Mesendoderm (in vitro differentiated cells): ENCODE measurements around the gene SPTBN4.
A peak's percentile ranks its signal among the peaks of the same experiment; 100 is the strongest.

ENCODE experiments used
- DNase-seq: peaks from one replicate; pipeline ENCODE4 v3.0.0; 2013
- H2AK5ac ChIP-seq: 2 replicates; pipeline ENCODE4 v1.6.1; 2013; ENCODE audit warnings: low read length, inconsistent platforms
- H2BK120ac ChIP-seq: 2 replicates; pipeline ENCODE4 v1.6.1; 2013; ENCODE audit warnings: low read depth, mild to moderate bottlenecking, low read length, moderate library complexity, mixed read lengths
- H2BK15ac ChIP-seq: replicated peaks from 2 replicates; pipeline ENCODE4 v1.6.1; 2013; ENCODE audit warnings: low read depth, mild to moderate bottlenecking, moderate library complexity
- H2BK5ac ChIP-seq: 2 replicates; pipeline ENCODE4 v1.6.1; 2013; ENCODE audit warnings: low read length, inconsistent platforms
- H3K18ac ChIP-seq: 2 replicates; pipeline ENCODE4 v1.6.1; 2013; ENCODE audit warnings: mild to moderate bottlenecking, low read length, mixed read lengths
- H3K23ac ChIP-seq: one replicate; pipeline ENCODE4 v1.6.1; 2013; ENCODE audit warnings: low read length
- H3K27ac ChIP-seq: 2 replicates; pipeline ENCODE4 v1.5.1; 2013; ENCODE audit warnings: low read depth, mild to moderate bottlenecking, inconsistent platforms, low read length, moderate library complexity
- H3K27me3 ChIP-seq: 2 replicates; pipeline ENCODE4 v1.6.1; 2013; ENCODE audit warnings: low read length, control low read depth, mild to moderate bottlenecking, inconsistent platforms; ENCODE audit not compliant: insufficient read depth, poor library complexity
- H3K36me3 ChIP-seq: 2 replicates; pipeline ENCODE4 v1.6.1; 2013; ENCODE audit warnings: low read length, inconsistent platforms; ENCODE audit not compliant: control insufficient read depth, insufficient read depth
- H3K4ac ChIP-seq: one replicate; pipeline ENCODE4 v1.6.1; 2013; ENCODE audit warnings: low read depth, mild to moderate bottlenecking, low read length, moderate library complexity
- H3K4me1 ChIP-seq: 2 replicates; pipeline ENCODE4 v1.6.1; 2013; ENCODE audit warnings: low read depth, low read length, inconsistent platforms; ENCODE audit not compliant: control insufficient read depth
- H3K4me2 ChIP-seq: 2 replicates; pipeline ENCODE4 v1.6.1; 2013; ENCODE audit warnings: low read length
- H3K4me3 ChIP-seq: 2 replicates; pipeline ENCODE4 v1.5.1; 2013; ENCODE audit warnings: mild to moderate bottlenecking, low read length
- H3K56ac ChIP-seq: one replicate; pipeline ENCODE4 v1.6.1; 2013; ENCODE audit warnings: low read length
- H3K79me1 ChIP-seq: 2 replicates; pipeline ENCODE4 v1.6.1; 2013; ENCODE audit warnings: low read length, inconsistent platforms
- H3K79me2 ChIP-seq: 2 replicates; pipeline ENCODE4 v1.6.1; 2013; ENCODE audit warnings: mild to moderate bottlenecking, low read length; ENCODE audit not compliant: control insufficient read depth, insufficient read depth
- H3K9ac ChIP-seq: 2 replicates; pipeline ENCODE4 v1.6.1; 2013; ENCODE audit warnings: low read length, inconsistent platforms
- H4K5ac ChIP-seq: one replicate; pipeline ENCODE4 v1.6.1; 2013; ENCODE audit warnings: low read length
- H4K8ac ChIP-seq: one replicate; pipeline ENCODE4 v1.6.1; 2013; ENCODE audit warnings: low read depth, mild to moderate bottlenecking, control low read depth, low read length, moderate library complexity
- WGBS: extraction: QIAGEN DNeasy Blood & Tissue Kit; methylation state at CpG from one replicate; pipeline ENCODE4 v1.1.7; 2013; ENCODE audit warnings: low lambda C conversion rate, missing lambda C conversion rate; ENCODE audit not compliant: insufficient coverage; ENCODE audit errors: extremely low coverage; 5-methylcytosine and 5-hydroxymethylcytosine counted together

The SPTBN4 gene

DNA sequence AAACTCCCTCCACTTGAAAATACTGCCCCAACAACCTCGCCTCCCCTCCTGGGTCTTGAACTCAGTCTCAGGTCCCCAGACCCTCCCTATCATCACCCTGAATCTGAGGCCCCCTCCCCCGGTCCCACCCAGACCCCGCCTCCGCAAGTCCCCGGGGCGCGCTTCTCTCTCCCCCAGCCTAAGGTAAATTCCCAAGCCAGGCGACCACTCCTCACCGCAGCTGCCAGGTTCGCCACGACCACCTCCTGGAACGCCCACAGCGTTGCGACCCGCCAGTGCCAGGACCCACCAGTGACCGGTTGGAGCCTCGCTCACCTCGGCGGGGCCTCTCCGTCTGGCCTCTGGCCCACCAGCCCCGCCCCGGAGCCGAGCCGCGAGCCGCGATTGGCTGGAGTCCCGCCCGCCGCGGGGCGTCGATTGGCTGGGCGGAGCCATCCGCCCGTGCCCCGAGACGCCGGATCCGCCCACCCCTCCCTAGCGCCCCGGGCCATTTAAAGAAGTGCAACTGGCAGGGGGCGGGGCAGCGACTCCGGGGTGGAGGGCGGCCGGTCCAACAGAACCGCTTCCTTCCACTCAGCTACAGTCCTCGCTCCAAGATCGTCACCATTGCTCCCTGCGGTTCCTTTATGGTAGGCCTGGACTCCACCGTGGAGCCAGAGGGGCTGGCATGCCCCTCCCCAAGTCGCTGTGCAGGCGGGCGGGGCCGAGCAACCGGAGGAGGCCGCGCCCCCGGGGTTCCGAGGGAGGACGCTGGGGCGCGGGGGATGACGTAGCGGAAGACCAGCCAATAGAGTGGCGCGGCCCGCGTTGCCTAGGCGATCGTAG is 22.6 kb upstream of the SPTBN4 start, which contains the start of gene SERTAD3:
TSS of gene SERTAD3 (minus strand) at position 336 of the 825 bp plus-strand sequence. CDS start 2,255 bp downstream, outside the sequence.
- Histone ChIP-seq H3K4me3 (peak within 1 kb of the TSS; percentile 100), H2AK5ac (peak within 1 kb of the TSS; percentile 97), H4K5ac (no peak within 1 kb of the TSS), H3K79me2 (peaks cover 23% of the 10 kb centered on the region), H3K79me1 (peaks cover 11% of the 10 kb centered on the region), H3K18ac (peak within 1 kb of the TSS; percentile 93), H3K56ac (peak within 1 kb of the TSS; percentile 100), H2BK120ac (peak within 1 kb of the TSS; percentile 62), H3K4me1 (no peaks in the 10 kb centered on the region), H4K8ac (no peak within 1 kb of the TSS), H3K23ac (peak within 1 kb of the TSS; percentile 86), H3K4me2 (peak within 1 kb of the TSS; percentile 74), H3K4ac (peak within 1 kb of the TSS; percentile 92), H3K27ac (peak within 1 kb of the TSS; percentile 96), H2BK15ac (no peak within 1 kb of the TSS), H2BK5ac (peak within 1 kb of the TSS; percentile 99), H3K36me3 (peaks cover 2% of the 10 kb centered on the region), H3K27me3 (no peaks in the 10 kb centered on the region), H3K9ac (peak within 1 kb of the TSS; percentile 99)
- no CpG with 5 or more reads among the region's 72 CpGs for WGBS
- peak; percentile 98 for DNase-seq

GRCh38 chr19:40444825-40445312 is 21.9 kb upstream of the SPTBN4 start:
- no peak overlapping the region for H3K18ac ChIP-seq
- no peak overlapping the region for H3K27ac ChIP-seq
- no peak overlapping the region for H4K5ac ChIP-seq
- H3K4me3 ChIP-seq, result no peak overlapping the region
- no peak overlapping the region for H3K23ac ChIP-seq
- WGBS, result no CpG with 5 or more reads among the region's 18 CpGs
- H3K9ac ChIP-seq, result peak overlapping the region; percentile 58
- H3K4ac ChIP-seq, result peak overlapping the region; percentile 39
- no peak for DNase-seq
- H2BK15ac ChIP-seq, result no peak overlapping the region
- H3K79me1 ChIP-seq, result peaks cover 11% of the 10 kb centered on the region
- H3K27me3 ChIP-seq, result no peaks in the 10 kb centered on the region
- no peak overlapping the region for H4K8ac ChIP-seq
- no peak overlapping the region for H2BK120ac ChIP-seq
- no peak overlapping the region for H2AK5ac ChIP-seq
- H3K4me2 ChIP-seq, result peak overlapping the region; percentile 29
- no peaks in the 10 kb centered on the region for H3K4me1 ChIP-seq
- no peak overlapping the region for H2BK5ac ChIP-seq
- H3K36me3 ChIP-seq, result peaks cover 2% of the 10 kb centered on the region
- H3K56ac ChIP-seq, result peak overlapping the region; percentile 75
- H3K79me2 ChIP-seq, result peaks cover 23% of the 10 kb centered on the region

DNA sequence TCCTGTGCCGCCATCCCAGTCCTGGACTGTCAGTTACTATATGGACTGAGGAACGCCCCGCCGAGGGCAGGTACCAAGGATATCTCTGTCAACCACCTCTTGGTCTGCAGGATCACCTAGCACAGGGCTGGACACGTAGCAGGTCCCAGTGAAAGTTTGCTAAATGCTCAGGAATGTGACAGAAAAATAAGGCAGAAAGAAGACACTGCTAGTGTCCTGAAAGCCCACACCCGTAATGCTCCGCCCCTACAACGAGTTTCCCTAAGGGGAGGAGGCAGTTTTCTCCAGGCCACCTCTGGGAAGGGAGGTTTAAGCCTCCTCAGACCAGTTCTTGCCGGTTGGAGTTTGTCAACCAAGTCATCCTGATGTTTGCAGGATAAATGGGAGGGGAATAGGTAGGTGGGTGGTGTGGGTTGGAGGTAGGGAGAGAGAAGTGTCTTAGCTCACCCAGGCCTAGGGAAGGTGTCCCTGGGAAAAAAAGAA is 21.0 kb upstream of the SPTBN4 start:
- Histone ChIP-seq H3K4me3 (no peak overlapping the region), H2AK5ac (no peak overlapping the region), H3K9ac (no peak overlapping the region), H2BK15ac (no peak overlapping the region), H2BK120ac (no peak overlapping the region), H3K56ac (peak overlapping the region; percentile 34), H3K79me1 (peaks cover 10% of the 10 kb centered on the region), H3K4me2 (no peak overlapping the region), H3K4me1 (no peaks in the 10 kb centered on the region), H3K27me3 (no peaks in the 10 kb centered on the region), H3K27ac (no peak overlapping the region), H3K23ac (no peak overlapping the region), H3K18ac (no peak overlapping the region), H3K79me2 (peaks cover 23% of the 10 kb centered on the region), H4K8ac (no peak overlapping the region), H3K4ac (no peak overlapping the region), H3K36me3 (peaks cover 2% of the 10 kb centered on the region), H4K5ac (no peak overlapping the region), H2BK5ac (no peak overlapping the region)
- DNase-seq, result peak; percentile 92
- no CpG with 5 or more reads among the region's 9 CpGs for WGBS

DNA sequence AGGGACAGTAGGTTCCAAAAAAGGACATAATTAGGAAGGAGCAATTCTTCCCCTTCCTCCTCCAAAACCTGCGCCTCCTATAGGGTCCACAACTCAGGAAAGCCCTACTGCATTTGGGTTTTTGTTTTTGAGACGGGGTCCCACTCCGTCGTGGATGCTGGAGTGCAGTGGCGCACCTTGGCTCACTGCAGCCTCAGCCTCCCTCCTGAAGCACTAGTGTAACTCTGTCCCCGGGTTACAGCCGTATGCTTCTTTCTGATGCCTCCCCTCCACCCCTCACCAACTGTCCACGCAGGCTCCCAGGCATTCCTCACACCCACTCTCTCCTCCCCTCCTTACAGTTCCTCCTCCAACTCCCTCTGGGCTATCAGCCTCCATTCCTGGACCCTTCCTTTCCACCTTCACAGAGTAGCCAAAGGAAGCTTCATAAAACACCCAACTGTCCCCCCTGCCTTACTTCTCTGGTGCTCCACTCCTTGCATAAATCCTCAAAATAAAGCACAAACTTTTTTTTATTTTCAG is 20.5 kb upstream of the SPTBN4 start:
- Histone ChIP-seq H3K23ac (no peak overlapping the region), H4K5ac (no peak overlapping the region), H3K56ac (peak overlapping the region; percentile 34), H3K18ac (no peak overlapping the region), H2BK120ac (no peak overlapping the region), H3K79me2 (peaks cover 21% of the 10 kb centered on the region), H3K79me1 (peaks cover 7% of the 10 kb centered on the region), H2AK5ac (no peak overlapping the region), H3K36me3 (peaks cover under 1% of the 10 kb centered on the region), H4K8ac (no peak overlapping the region), H2BK5ac (no peak overlapping the region), H3K4me1 (no peaks in the 10 kb centered on the region), H2BK15ac (no peak overlapping the region), H3K9ac (no peak overlapping the region), H3K4me3 (no peak overlapping the region), H3K4ac (no peak overlapping the region), H3K4me2 (no peak overlapping the region), H3K27me3 (no peaks in the 10 kb centered on the region), H3K27ac (no peak overlapping the region)
- DNase-seq, result no peak
- no CpG with 5 or more reads among the region's 8 CpGs for WGBS

DNA sequence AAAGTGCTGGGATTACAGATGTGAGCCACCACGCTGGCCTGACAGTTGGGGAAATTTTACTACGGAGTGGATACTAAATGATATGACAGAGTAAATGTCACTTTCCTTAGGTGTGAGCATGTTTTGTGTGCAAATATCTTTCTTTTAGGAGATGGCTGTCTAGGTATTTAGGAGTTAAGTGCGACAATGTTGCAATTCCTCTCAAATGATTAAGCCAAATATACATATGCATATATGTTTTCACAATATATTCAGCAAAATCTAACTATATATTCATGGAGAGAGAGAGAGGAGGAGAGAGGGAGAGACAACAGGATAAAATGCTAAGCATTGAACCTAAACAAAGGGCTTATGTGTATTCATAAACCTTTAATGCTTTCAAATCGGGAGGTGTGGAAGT is 17.3 kb upstream of the SPTBN4 start:
- H4K8ac ChIP-seq, result no peak overlapping the region
- H3K4me1 ChIP-seq, result no peaks in the 10 kb centered on the region
- no peak overlapping the region for H3K27ac ChIP-seq
- H2BK120ac ChIP-seq, result no peak overlapping the region
- H2BK15ac ChIP-seq, result no peak overlapping the region
- no peak overlapping the region for H2AK5ac ChIP-seq
- no peak overlapping the region for H3K18ac ChIP-seq
- DNase-seq, result no peak
- no peak overlapping the region for H4K5ac ChIP-seq
- H3K27me3 ChIP-seq, result no peaks in the 10 kb centered on the region
- H3K79me1 ChIP-seq, result no peaks in the 10 kb centered on the region
- no peak overlapping the region for H3K4ac ChIP-seq
- no peaks in the 10 kb centered on the region for H3K36me3 ChIP-seq
- no CpG with 5 or more reads among the region's 4 CpGs for WGBS
- H2BK5ac ChIP-seq, result no peak overlapping the region
- H3K23ac ChIP-seq, result no peak overlapping the region
- H3K4me2 ChIP-seq, result no peak overlapping the region
- H3K9ac ChIP-seq, result no peak overlapping the region
- H3K56ac ChIP-seq, result no peak overlapping the region
- H3K79me2 ChIP-seq, result no peaks in the 10 kb centered on the region
- no peak overlapping the region for H3K4me3 ChIP-seq
